Measurements from ENCODE around the gene NCOR2. TPM values are rescaled to one million over a fixed set of nuclear protein-coding genes. Genes with fewer than 3 reads are reported as not detected.
A peak's percentile ranks its signal among the peaks of the same experiment; 100 is the strongest.

The NCOR2 gene
- total and polyA plus RNA-seq, 2 donors (not counting 1 experiment from before 2014, with no cell fraction given): 25.9 to 144 TPM

DNA sequence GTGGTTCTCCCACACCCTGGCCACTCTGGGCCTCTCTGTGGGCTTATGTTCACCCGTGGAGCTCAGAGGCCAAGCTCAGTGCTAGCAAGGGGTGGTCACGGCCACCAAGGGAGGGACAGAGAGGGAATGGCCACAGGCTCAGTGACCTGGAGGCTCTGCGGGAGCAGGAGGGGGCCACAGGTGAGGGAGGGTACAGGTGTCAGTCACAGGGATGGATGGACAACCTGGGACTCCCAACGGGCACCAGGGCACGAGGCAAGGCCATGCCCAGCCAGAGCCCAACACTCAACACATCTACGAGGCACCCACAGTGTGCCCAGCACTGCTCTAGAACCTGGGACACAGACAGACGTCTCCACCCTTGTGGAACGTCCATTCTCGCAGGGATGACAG is 11.3 kb downstream of the NCOR2 start:
- Histone ChIP-seq H3K4me2 (replicated peaks; ENCODE audit: low read depth, low read length, poor library complexity, severe bottlenecking) (no peak overlapping the region), H3K4me1 (ENCODE audit: control insufficient read depth in 2 of 2, insufficient read depth in 2 of 2, low read length in 2 of 2) (peaks cover 28 to 40% of the 10 kb centered on the region in 2 donors), H3K4me3 (ENCODE audit: control extremely low read depth in 1 of 5, extremely low read depth in 1 of 5, insufficient read depth in 1 of 5, low read depth in 2 of 5, low read length in 4 of 5) (no peak overlapping the region), H3K36me3 (replicated peaks in 1 of 2; ENCODE audit: control extremely low read depth in 1 of 2, control insufficient read depth in 1 of 2, extremely low read depth in 1 of 2, insufficient read depth in 2 of 2, low read length in 1 of 2) (peaks cover 0 to 9% of the 10 kb centered on the region in 2 experiments), H3K9me3 (ENCODE audit: control extremely low read depth in 1 of 3, control insufficient read depth in 2 of 3, insufficient read depth in 1 of 3, low read length in 2 of 3) (peaks cover 0 to 5% (median 0%) of the 10 kb centered on the region in 3 donors), H3K79me2 (ENCODE audit: control insufficient read depth, insufficient read depth, low read length) (peaks cover 98% of the 10 kb centered on the region), H2AFZ (ENCODE audit: insufficient read depth, low read depth, low read length, poor library complexity, severe bottlenecking) (no peak overlapping the region), H3K9ac (ENCODE audit: low read length) (no peak overlapping the region), H3K27ac (ENCODE audit: low read length in 2 of 2) (no peak overlapping the region), H3K27me3 (replicated peaks in 1 of 4; ENCODE audit: control extremely low read depth in 1 of 4, control insufficient read depth in 3 of 4, insufficient read depth in 4 of 4, low read length in 3 of 4) (no peaks in the 10 kb centered on the region), H4K20me1 (ENCODE audit: control insufficient read depth, insufficient read depth, low read length, poor library complexity, severe bottlenecking) (peaks cover 84% of the 10 kb centered on the region)
- POLR2A ChIA-PET: interaction anchor here (0.6 kb wide), 1 partner anchor 15 kb away, joined by 3 read pairs; no protein-coding TSS in a partner anchor
- TF ChIP-seq, protein P1, sequence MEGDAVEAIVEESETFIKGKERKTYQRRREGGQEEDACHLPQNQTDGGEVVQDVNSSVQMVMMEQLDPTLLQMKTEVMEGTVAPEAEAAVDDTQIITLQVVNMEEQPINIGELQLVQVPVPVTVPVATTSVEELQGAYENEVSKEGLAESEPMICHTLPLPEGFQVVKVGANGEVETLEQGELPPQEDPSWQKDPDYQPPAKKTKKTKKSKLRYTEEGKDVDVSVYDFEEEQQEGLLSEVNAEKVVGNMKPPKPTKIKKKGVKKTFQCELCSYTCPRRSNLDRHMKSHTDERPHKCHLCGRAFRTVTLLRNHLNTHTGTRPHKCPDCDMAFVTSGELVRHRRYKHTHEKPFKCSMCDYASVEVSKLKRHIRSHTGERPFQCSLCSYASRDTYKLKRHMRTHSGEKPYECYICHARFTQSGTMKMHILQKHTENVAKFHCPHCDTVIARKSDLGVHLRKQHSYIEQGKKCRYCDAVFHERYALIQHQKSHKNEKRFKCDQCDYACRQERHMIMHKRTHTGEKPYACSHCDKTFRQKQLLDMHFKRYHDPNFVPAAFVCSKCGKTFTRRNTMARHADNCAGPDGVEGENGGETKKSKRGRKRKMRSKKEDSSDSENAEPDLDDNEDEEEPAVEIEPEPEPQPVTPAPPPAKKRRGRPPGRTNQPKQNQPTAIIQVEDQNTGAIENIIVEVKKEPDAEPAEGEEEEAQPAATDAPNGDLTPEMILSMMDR (IDR thresholded peaks at IDR 0.05): no peak
- no peak for TF ChIP-seq EZH2 (IDR thresholded peaks at IDR 0.05; ENCODE audit: borderline replicate concordance, insufficient read depth, low read depth, low read length, poor library complexity, severe bottlenecking)
- DNase-seq (no peak), ATAC-seq (ENCODE audit: low read depth) (no peak)
- no peak overlapping the region for H3K27ac Mint-ChIP-seq
- H3K4me3 Mint-ChIP-seq: no peak overlapping the region
- intact Hi-C loops (cut with micrococcal nuclease): loop anchor here (10.0 kb wide), 1 partner anchor 61 kb away; no protein-coding TSS in a partner anchor
- H3K27me3 Mint-ChIP-seq: no peaks in the 10 kb centered on the region
- CTCF ChIA-PET: no interaction called here
- WGBS (ENCODE audit: insufficient coverage): 83% methylated on average over 9 of the region's 9 CpGs
- peaks cover 59% of the 10 kb centered on the region for H3K4me1 Mint-ChIP-seq
- no peaks in the 10 kb centered on the region for H3K9me3 Mint-ChIP-seq (ENCODE audit: insufficient read depth)

GRCh38 chr12:124555168-124556073 is 12.0 kb downstream of the NCOR2 start:
- Histone ChIP-seq H3K4me1 (ENCODE audit: control insufficient read depth in 2 of 2, insufficient read depth in 2 of 2, low read length in 2 of 2) (peaks cover 34 to 46% of the 10 kb centered on the region in 2 donors), H4K20me1 (ENCODE audit: control insufficient read depth, insufficient read depth, low read length, poor library complexity, severe bottlenecking) (peaks cover 89% of the 10 kb centered on the region), H3K4me2 (replicated peaks; ENCODE audit: low read depth, low read length, poor library complexity, severe bottlenecking) (peak overlapping the region; percentile 51), H3K79me2 (ENCODE audit: control insufficient read depth, insufficient read depth, low read length) (peaks cover 98% of the 10 kb centered on the region), H3K36me3 (replicated peaks in 1 of 2; ENCODE audit: control extremely low read depth in 1 of 2, control insufficient read depth in 1 of 2, extremely low read depth in 1 of 2, insufficient read depth in 2 of 2, low read length in 1 of 2) (peaks cover 0 to 9% of the 10 kb centered on the region in 2 experiments), H2AFZ (ENCODE audit: insufficient read depth, low read depth, low read length, poor library complexity, severe bottlenecking) (no peak overlapping the region), H3K9ac (ENCODE audit: low read length) (no peak overlapping the region), H3K9me3 (ENCODE audit: control extremely low read depth in 1 of 3, control insufficient read depth in 2 of 3, insufficient read depth in 1 of 3, low read length in 2 of 3) (peaks cover 0 to 5% (median 0%) of the 10 kb centered on the region in 3 donors), H3K4me3 (ENCODE audit: control extremely low read depth in 1 of 5, extremely low read depth in 1 of 5, insufficient read depth in 1 of 5, low read depth in 2 of 5, low read length in 4 of 5) (no peak overlapping the region), H3K27ac (ENCODE audit: low read length in 2 of 2) (no peak overlapping the region), H3K27me3 (replicated peaks in 1 of 4; ENCODE audit: control extremely low read depth in 1 of 4, control insufficient read depth in 3 of 4, insufficient read depth in 4 of 4, low read length in 3 of 4) (no peaks in the 10 kb centered on the region)
- no peak for ATAC-seq (ENCODE audit: low read depth)
- no peak for DNase-seq
- no peaks in the 10 kb centered on the region for H3K9me3 Mint-ChIP-seq (ENCODE audit: insufficient read depth)
- peaks cover 60% of the 10 kb centered on the region for H3K4me1 Mint-ChIP-seq
- POLR2A ChIA-PET: interaction anchor here (0.8 kb wide), 1 partner anchor 11 kb away, joined by 3 read pairs; no protein-coding TSS in a partner anchor
- intact Hi-C loops (cut with micrococcal nuclease): loop anchor here (10.0 kb wide), 1 partner anchor 61 kb away; no protein-coding TSS in a partner anchor
- WGBS (ENCODE audit: insufficient coverage): 64% methylated on average over 28 of the region's 28 CpGs
- TF ChIP-seq, protein P1 (IDR thresholded peaks at IDR 0.05): no peak
- TF ChIP-seq EZH2 (IDR thresholded peaks at IDR 0.05; ENCODE audit: borderline replicate concordance, insufficient read depth, low read depth, low read length, poor library complexity, severe bottlenecking): no peak
- H3K27ac Mint-ChIP-seq: no peak overlapping the region
- H3K4me3 Mint-ChIP-seq: no peak overlapping the region
- CTCF ChIA-PET: no interaction called here
- H3K27me3 Mint-ChIP-seq: no peaks in the 10 kb centered on the region

All from B cell (primary cell).